Left colon (tissue), 2 donors: ENCODE data around the gene MYH3. TPM values are rescaled to one million over a fixed set of nuclear protein-coding genes. Genes with fewer than 3 reads are reported as not detected.

Experiments used
- ATAC-seq: fragments of 200-7000 bp; cut with Tn5 transposase; one replicate; pipeline ENCODE4 v1.9.1; 2020; ENCODE audit warnings: mild to moderate bottlenecking, moderate library complexity
- DNase-seq, 2 donors: peaks; one replicate each; pipeline ENCODE4 v3.0.0-alpha.2; 2020
- intact Hi-C, 2 donors: fragments of 100-400 bp; cut with DNase I in 1 of 2; cut with micrococcal nuclease in 1 of 2; formaldehyde crosslinking; loops; one replicate each; pipeline versions ENCODE4 v1.11.2 to v1.14.0; 2022; cut with DNase I, micrococcal nuclease
- total RNA-seq, 2 donors: library from RNA; stranded (reverse); fragmentation: NEBNext Ultra II Directional; extraction: Animal tissue kit (Norgen Biotek cat#: 25700); gene quantifications; one replicate each; pipeline ENCODE4 v1.2.1, GENCODE V29; 2021
- donor health status: DM: no; HTN: no; CAD: no.
- donor health status: DM: yes; HTN: yes; CAD: no.

The MYH3 gene
- total RNA-seq, 2 donors from 2014 or later, result 1.0 to 1.6 TPM

GRCh38 chr17:10621397-10621796 lies 35.7 kb downstream of the MYH3 start:
- intact Hi-C loops, result no loop called here
- ATAC-seq, result no peak
- DNase-seq, result no peak

GRCh38 chr17:10620823-10621222 lies 36.3 kb downstream of the MYH3 start:
- DNase-seq (no peak), ATAC-seq (no peak)
- intact Hi-C loops, result no loop called here

- ATAC-seq (peak; percentile 92), DNase-seq (peak; percentile 36 to 66)
- intact Hi-C loops, result loop anchor here (10.0 kb wide), 2 partner anchors 293 to 693 kb away; no protein-coding TSS in a partner anchor
Measured at GRCh38 chr17:10618202-10618635, 38.9 kb downstream of the MYH3 start.

GRCh38 chr17:10617120-10617505 lies 40.0 kb downstream of the MYH3 start:
- DNase-seq (no peak), ATAC-seq (no peak)
- intact Hi-C loops, result loop anchor here (10.0 kb wide), 2 partner anchors 292 to 692 kb away; no protein-coding TSS in a partner anchor

- DNase-seq (peak in 1 of 2 donors; percentile 83), ATAC-seq (peak; percentile 65)
- intact Hi-C loops, result loop anchor here (10.0 kb wide), 2 partner anchors 292 to 692 kb away; no protein-coding TSS in a partner anchor
Measured at GRCh38 chr17:10616502-10617119, 40.5 kb downstream of the MYH3 start.

GRCh38 chr17:10614536-10615155 lies 42.5 kb downstream of the MYH3 start:
- DNase-seq (peak in 1 of 2 donors; percentile 49), ATAC-seq (peak; percentile 64)
- intact Hi-C loops, result loop anchor here (10.0 kb wide), 2 partner anchors 290 to 690 kb away; no protein-coding TSS in a partner anchor

GRCh38 chr17:10613775-10614513 lies 43.2 kb downstream of the MYH3 start:
- DNase-seq (no peak), ATAC-seq (no peak)
- intact Hi-C loops, result loop anchor here (10.0 kb wide), 2 partner anchors 289 to 689 kb away; no protein-coding TSS in a partner anchor

GRCh38 chr17:10612957-10613744 lies 44.0 kb downstream of the MYH3 start:
- DNase-seq (no peak), ATAC-seq (no peak)
- intact Hi-C loops, result loop anchor here (10.0 kb wide), 2 partner anchors 288 to 688 kb away; no protein-coding TSS in a partner anchor

GRCh38 chr17:10610884-10611283 lies 46.2 kb downstream of the MYH3 start:
- intact Hi-C loops, result loop anchor here (10.0 kb wide), 2 partner anchors 286 to 686 kb away; no protein-coding TSS in a partner anchor
- no peak for ATAC-seq
- no peak for DNase-seq

GRCh38 chr17:10608244-10608643 lies 48.9 kb downstream of the MYH3 start:
- ATAC-seq, result no peak
- intact Hi-C loops, result no loop called here
- no peak for DNase-seq

GRCh38 chr17:10606110-10606509 lies 51.0 kb downstream of the MYH3 start:
- no peak for DNase-seq
- intact Hi-C loops, result no loop called here
- no peak for ATAC-seq

GRCh38 chr17:10605221-10605783 lies 51.8 kb downstream of the MYH3 start:
- DNase-seq (no peak), ATAC-seq (no peak)
- intact Hi-C loops, result no loop called here

- no peak for ATAC-seq
- no peak for DNase-seq
- intact Hi-C loops, result no loop called here
Measured at GRCh38 chr17:10604521-10604920, 52.6 kb downstream of the MYH3 start.

GRCh38 chr17:10603931-10604330 lies 53.2 kb downstream of the MYH3 start:
- DNase-seq, result no peak
- ATAC-seq, result no peak
- intact Hi-C loops, result no loop called here

- ATAC-seq, result no peak
- DNase-seq, result no peak
- intact Hi-C loops, result no loop called here
Measured at GRCh38 chr17:10600571-10600970, 56.5 kb downstream of the MYH3 start.

- intact Hi-C loops, result no loop called here
- ATAC-seq (no peak), DNase-seq (no peak)
Measured at GRCh38 chr17:10598621-10599020, 58.5 kb downstream of the MYH3 start.

GRCh38 chr17:10589553-10590145 lies 67.5 kb downstream of the MYH3 start:
- no peak for ATAC-seq
- intact Hi-C loops, result no loop called here
- DNase-seq, result no peak

GRCh38 chr17:10585529-10585928 lies 71.6 kb downstream of the MYH3 start:
- DNase-seq (no peak), ATAC-seq (no peak)
- intact Hi-C loops, result no loop called here
